Measurements from ENCODE around the gene TM4SF5. TPM values are rescaled to one million over a fixed set of nuclear protein-coding genes. Genes with fewer than 3 reads are reported as not detected.

Gene TM4SF5
- total RNA-seq, 1 donor from 2014 or later, result not detected

DNA sequence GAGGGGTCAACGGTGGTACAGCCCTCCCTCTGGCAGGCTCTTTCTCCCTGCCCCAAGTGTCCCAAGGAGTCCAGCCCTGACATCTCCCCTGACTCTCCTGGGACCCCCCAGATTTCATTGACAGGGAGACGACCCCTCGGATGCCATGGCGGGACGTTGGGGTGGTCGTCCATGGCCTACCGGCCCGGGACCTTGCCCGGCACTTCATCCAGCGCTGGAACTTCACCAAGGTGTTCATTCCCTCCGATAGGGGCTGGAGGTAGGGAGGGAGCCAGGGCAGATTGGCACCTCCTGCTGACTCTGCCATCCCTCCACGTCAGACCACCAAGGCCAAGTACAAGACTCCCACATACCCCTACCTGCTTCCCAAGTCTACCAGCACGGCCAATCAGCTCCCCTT lies 45.1 kb downstream of the TM4SF5 start:
- Histone ChIP-seq H4K20me1 (ENCODE audit: insufficient read depth, low read length) (peaks cover 5% of the 10 kb centered on the region), H3K4me1 (ENCODE audit: insufficient read depth, low read length) (no peaks in the 10 kb centered on the region), H3K9me3 (ENCODE audit: insufficient read depth, low read depth, low read length) (no peaks in the 10 kb centered on the region), H2AFZ (ENCODE audit: low read depth, low read length) (no peak overlapping the region), H3K9ac (ENCODE audit: low read length) (no peak overlapping the region), H3K79me2 (ENCODE audit: insufficient read depth, low read length) (no peaks in the 10 kb centered on the region), H3K4me3 (ENCODE audit: insufficient read depth, low read depth, low read length) (no peak overlapping the region), H3K27me3 (ENCODE audit: insufficient read depth, low read length) (no peaks in the 10 kb centered on the region), H3K4me2 (ENCODE audit: low read length) (no peak overlapping the region), H3K36me3 (ENCODE audit: insufficient read depth, low read length) (peaks cover 3% of the 10 kb centered on the region), H3K27ac (ENCODE audit: low read depth, low read length) (no peak overlapping the region)
- H3K36me3 Mint-ChIP-seq (ENCODE audit: low read depth, unreplicated experiment), result peaks cover 23% of the 10 kb centered on the region
- TF ChIP-seq, protein P1, sequence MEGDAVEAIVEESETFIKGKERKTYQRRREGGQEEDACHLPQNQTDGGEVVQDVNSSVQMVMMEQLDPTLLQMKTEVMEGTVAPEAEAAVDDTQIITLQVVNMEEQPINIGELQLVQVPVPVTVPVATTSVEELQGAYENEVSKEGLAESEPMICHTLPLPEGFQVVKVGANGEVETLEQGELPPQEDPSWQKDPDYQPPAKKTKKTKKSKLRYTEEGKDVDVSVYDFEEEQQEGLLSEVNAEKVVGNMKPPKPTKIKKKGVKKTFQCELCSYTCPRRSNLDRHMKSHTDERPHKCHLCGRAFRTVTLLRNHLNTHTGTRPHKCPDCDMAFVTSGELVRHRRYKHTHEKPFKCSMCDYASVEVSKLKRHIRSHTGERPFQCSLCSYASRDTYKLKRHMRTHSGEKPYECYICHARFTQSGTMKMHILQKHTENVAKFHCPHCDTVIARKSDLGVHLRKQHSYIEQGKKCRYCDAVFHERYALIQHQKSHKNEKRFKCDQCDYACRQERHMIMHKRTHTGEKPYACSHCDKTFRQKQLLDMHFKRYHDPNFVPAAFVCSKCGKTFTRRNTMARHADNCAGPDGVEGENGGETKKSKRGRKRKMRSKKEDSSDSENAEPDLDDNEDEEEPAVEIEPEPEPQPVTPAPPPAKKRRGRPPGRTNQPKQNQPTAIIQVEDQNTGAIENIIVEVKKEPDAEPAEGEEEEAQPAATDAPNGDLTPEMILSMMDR (IDR thresholded peaks at IDR 0.05; ENCODE audit: insufficient read depth, low read depth, low read length), result no peak
- TF ChIP-seq EZH2 (IDR thresholded peaks at IDR 0.05; ENCODE audit: insufficient read depth, low read length), result no peak
- no peak for DNase-seq (ENCODE audit: low read depth)
- H3K9me3 Mint-ChIP-seq (ENCODE audit: unreplicated experiment), result no peaks in the 10 kb centered on the region
- H3K27ac Mint-ChIP-seq (ENCODE audit: unreplicated experiment), result no peak overlapping the region
- no peaks in the 10 kb centered on the region for H3K27me3 Mint-ChIP-seq (ENCODE audit: low read depth, unreplicated experiment)
- no peak for FAIRE-seq
- H3K4me3 Mint-ChIP-seq (ENCODE audit: unreplicated experiment), result no peak overlapping the region
- no peaks in the 10 kb centered on the region for H3K4me1 Mint-ChIP-seq (ENCODE audit: low read depth, unreplicated experiment)

DNA sequence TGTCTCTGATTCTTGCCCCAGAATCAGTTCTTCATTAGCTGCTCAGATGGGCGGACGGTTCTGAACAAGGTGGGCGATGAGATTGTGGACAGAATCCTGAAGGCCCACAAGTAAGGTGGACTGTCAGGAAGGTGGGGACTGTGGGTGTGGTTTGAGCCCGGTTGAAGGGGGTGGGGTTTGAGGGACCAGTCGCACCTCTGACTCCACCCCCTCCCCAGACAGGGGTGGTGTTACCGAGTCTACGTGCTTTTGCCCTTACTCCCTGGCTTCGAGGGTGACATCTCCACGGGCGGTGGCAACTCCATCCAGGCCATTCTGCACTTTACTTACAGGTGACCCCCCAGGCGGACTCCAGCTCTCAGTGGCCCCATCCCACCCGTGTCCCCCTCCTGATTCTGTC lies 46.6 kb downstream of the TM4SF5 start:
- no peaks in the 10 kb centered on the region for H3K27me3 Mint-ChIP-seq (ENCODE audit: low read depth, unreplicated experiment)
- H3K4me1 Mint-ChIP-seq (ENCODE audit: low read depth, unreplicated experiment), result no peaks in the 10 kb centered on the region
- Histone ChIP-seq H3K4me2 (ENCODE audit: low read length) (no peak overlapping the region), H3K4me3 (ENCODE audit: insufficient read depth, low read depth, low read length) (no peak overlapping the region), H3K79me2 (ENCODE audit: insufficient read depth, low read length) (no peaks in the 10 kb centered on the region), H3K27me3 (ENCODE audit: insufficient read depth, low read length) (no peaks in the 10 kb centered on the region), H3K4me1 (ENCODE audit: insufficient read depth, low read length) (no peaks in the 10 kb centered on the region), H3K27ac (ENCODE audit: low read depth, low read length) (no peak overlapping the region), H3K36me3 (ENCODE audit: insufficient read depth, low read length) (peaks cover 3% of the 10 kb centered on the region), H4K20me1 (ENCODE audit: insufficient read depth, low read length) (peaks cover 5% of the 10 kb centered on the region), H3K9ac (ENCODE audit: low read length) (no peak overlapping the region), H3K9me3 (ENCODE audit: insufficient read depth, low read depth, low read length) (no peaks in the 10 kb centered on the region), H2AFZ (ENCODE audit: low read depth, low read length) (no peak overlapping the region)
- TF ChIP-seq EZH2 (IDR thresholded peaks at IDR 0.05; ENCODE audit: insufficient read depth, low read length), result no peak
- no peak overlapping the region for H3K4me3 Mint-ChIP-seq (ENCODE audit: unreplicated experiment)
- no peak for DNase-seq (ENCODE audit: low read depth)
- no peaks in the 10 kb centered on the region for H3K9me3 Mint-ChIP-seq (ENCODE audit: unreplicated experiment)
- H3K36me3 Mint-ChIP-seq (ENCODE audit: low read depth, unreplicated experiment), result peaks cover 25% of the 10 kb centered on the region
- FAIRE-seq, result no peak
- H3K27ac Mint-ChIP-seq (ENCODE audit: unreplicated experiment), result no peak overlapping the region

DNA sequence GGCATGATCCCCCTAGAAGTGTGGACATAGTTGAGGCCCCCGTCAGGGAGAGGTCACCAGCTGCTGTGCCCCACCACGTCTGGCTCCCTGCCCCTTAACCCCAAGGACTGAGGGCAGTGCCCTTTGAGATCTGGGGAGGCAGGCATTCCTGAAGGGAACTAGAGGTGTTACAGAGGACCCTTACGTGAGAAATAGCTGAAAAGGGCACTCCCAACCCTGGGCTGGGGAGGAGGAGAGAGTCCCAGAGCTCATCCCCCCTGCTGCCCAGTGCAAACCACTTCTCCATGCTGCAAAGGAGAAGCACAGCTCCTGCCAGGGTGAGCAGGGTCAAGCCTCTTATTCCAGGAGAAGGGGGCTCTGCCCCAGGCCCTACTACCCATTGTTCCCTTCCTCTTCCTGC lies 51.1 kb downstream of the TM4SF5 start:
- Mint-ChIP-seq H3K27ac (ENCODE audit: unreplicated experiment) (no peak overlapping the region), H3K27me3 (ENCODE audit: low read depth, unreplicated experiment) (no peaks in the 10 kb centered on the region), H3K36me3 (ENCODE audit: low read depth, unreplicated experiment) (peaks cover 11% of the 10 kb centered on the region), H3K9me3 (ENCODE audit: unreplicated experiment) (no peaks in the 10 kb centered on the region), H3K4me3 (ENCODE audit: unreplicated experiment) (no peak overlapping the region), H3K4me1 (ENCODE audit: low read depth, unreplicated experiment) (no peaks in the 10 kb centered on the region)
- TF ChIP-seq, protein P1 (IDR thresholded peaks at IDR 0.05; ENCODE audit: insufficient read depth, low read depth, low read length), result no peak
- no peak for TF ChIP-seq EZH2 (IDR thresholded peaks at IDR 0.05; ENCODE audit: insufficient read depth, low read length)
- no peak overlapping the region for H3K9ac ChIP-seq (ENCODE audit: low read length)
- no peak overlapping the region for H3K4me2 ChIP-seq (ENCODE audit: low read length)
- H4K20me1 ChIP-seq (ENCODE audit: insufficient read depth, low read length), result no peaks in the 10 kb centered on the region
- no peaks in the 10 kb centered on the region for H3K9me3 ChIP-seq (ENCODE audit: insufficient read depth, low read depth, low read length)
- no peak overlapping the region for H2AFZ ChIP-seq (ENCODE audit: low read depth, low read length)
- no peak overlapping the region for H3K4me3 ChIP-seq (ENCODE audit: insufficient read depth, low read depth, low read length)
- no peaks in the 10 kb centered on the region for H3K4me1 ChIP-seq (ENCODE audit: insufficient read depth, low read length)
- H3K79me2 ChIP-seq (ENCODE audit: insufficient read depth, low read length), result no peaks in the 10 kb centered on the region
- FAIRE-seq, result no peak
- no peaks in the 10 kb centered on the region for H3K27me3 ChIP-seq (ENCODE audit: insufficient read depth, low read length)
- no peak overlapping the region for H3K27ac ChIP-seq (ENCODE audit: low read depth, low read length)
- no peak for DNase-seq (ENCODE audit: low read depth)
- no peaks in the 10 kb centered on the region for H3K36me3 ChIP-seq (ENCODE audit: insufficient read depth, low read length)

Measured in astrocyte (in vitro differentiated cells and primary cell).